RKO (cell line): ENCODE measurements around the gene TMSB10.
"Not testable (repeated sequence)": the region's sequence is repeated elsewhere in the genome, so short reads cannot be mapped to it uniquely, and the experiment has no call there.

Experiments
- DNase-seq: peaks from one replicate; pipeline ENCODE4 v3.0.0-alpha.2; 2016; ENCODE audit warnings: low spot score

Gene TMSB10

GRCh38 chr2:84905181-84906107 is at the start of gene TMSB10:
Gene TMSB10, plus strand, starts transcription at chr2:84905656.
- DNase-seq = peak; percentile 84

GRCh38 chr2:84855731-84856130 is 49.7 kb upstream of the TMSB10 start:
- no peak for DNase-seq

GRCh38 chr2:84856787-84857186 is 48.7 kb upstream of the TMSB10 start:
- no peak for DNase-seq

GRCh38 chr2:84857566-84857965 is 47.9 kb upstream of the TMSB10 start:
- DNase-seq = no peak

GRCh38 chr2:84858123-84858522 is 47.3 kb upstream of the TMSB10 start:
- no peak for DNase-seq

GRCh38 chr2:84858937-84859336 is 46.5 kb upstream of the TMSB10 start:
- no peak for DNase-seq

- no peak for DNase-seq
Observed at GRCh38 chr2:84861539-84861938, 43.9 kb upstream of the TMSB10 start.

GRCh38 chr2:84862006-84862405 is 43.5 kb upstream of the TMSB10 start:
- no peak for DNase-seq

- DNase-seq = peak; percentile 55
Observed at GRCh38 chr2:84865181-84865783, 40.2 kb upstream of the TMSB10 start.

- DNase-seq = no peak
Observed at GRCh38 chr2:84866122-84866521, 39.3 kb upstream of the TMSB10 start.

GRCh38 chr2:84868327-84868726 is 37.1 kb upstream of the TMSB10 start:
- not testable (repeated sequence) for DNase-seq

- DNase-seq = no peak
Observed at GRCh38 chr2:84870306-84870705, 35.1 kb upstream of the TMSB10 start.

GRCh38 chr2:84872691-84873090 is 32.8 kb upstream of the TMSB10 start:
- DNase-seq = not testable (repeated sequence)

GRCh38 chr2:84873350-84873749 is 32.1 kb upstream of the TMSB10 start:
- DNase-seq = no peak

GRCh38 chr2:84874381-84875212 is 30.9 kb upstream of the TMSB10 start:
- DNase-seq = no peak

GRCh38 chr2:84875213-84875560 is 30.3 kb upstream of the TMSB10 start:
- DNase-seq = no peak

- DNase-seq = not testable (repeated sequence)
Observed at GRCh38 chr2:84875619-84876018, 29.8 kb upstream of the TMSB10 start.

GRCh38 chr2:84876369-84876768 is 29.1 kb upstream of the TMSB10 start:
- DNase-seq = no peak

GRCh38 chr2:84878459-84878858 is 27.0 kb upstream of the TMSB10 start:
- DNase-seq = no peak

- no peak for DNase-seq
Observed at GRCh38 chr2:84878896-84879583, 26.4 kb upstream of the TMSB10 start.

- no peak for DNase-seq
Observed at GRCh38 chr2:84879584-84880394, 25.7 kb upstream of the TMSB10 start.
